ENCODE data around the gene LCOR.

GRCh38 chr10:96851281-96851680 lies 19.2 kb downstream of the LCOR start:
- TF ChIP-seq CTCF (IDR thresholded peaks at IDR 0.05) = no peak
- no peak for TF ChIP-seq POLR2A (IDR thresholded peaks at IDR 0.05)
